Nephron progenitor cell (in vitro differentiated cells): ENCODE results near the gene VPS37D.
"Not testable (repeated sequence)": the region's sequence is repeated elsewhere in the genome, so short reads cannot be mapped to it uniquely, and the experiment has no call there.

Experiments used
- DNase-seq: peaks from one replicate; pipeline ENCODE4 v3.0.0; 2021
- H3K27ac Mint-ChIP-seq: 2 replicates; pipeline ENCODE4 v1.8.0; 2021; ENCODE audit warnings: mild to moderate bottlenecking, moderate library complexity, mixed read lengths
- H3K27me3 Mint-ChIP-seq: 2 replicates; pipeline ENCODE4 v1.8.0; 2021; ENCODE audit warnings: mild to moderate bottlenecking, low read depth, mixed read lengths; ENCODE audit not compliant: poor library complexity
- H3K36me3 Mint-ChIP-seq: 2 replicates; pipeline ENCODE4 v1.8.0; 2021; ENCODE audit warnings: low read depth, mixed read lengths
- H3K4me1 Mint-ChIP-seq: 2 replicates; pipeline ENCODE4 v1.8.0; 2021; ENCODE audit warnings: mixed read lengths
- H3K4me3 Mint-ChIP-seq: 2 replicates; pipeline ENCODE4 v1.8.0; 2021; ENCODE audit warnings: mild to moderate bottlenecking, moderate library complexity, mixed read lengths
- H3K9me3 Mint-ChIP-seq: 2 replicates; pipeline ENCODE4 v1.8.0; 2021; ENCODE audit warnings: mild to moderate bottlenecking, moderate library complexity, mixed read lengths
- TF ChIP-seq, protein P1 (sequence below): fragments of 200-600 bp; sonication (generic); IDR thresholded peaks from 2 replicates; pipeline ENCODE4 v1.5.0; 2021; ENCODE audit warnings: antibody characterized with exemption

VPS37D gene

DNA sequence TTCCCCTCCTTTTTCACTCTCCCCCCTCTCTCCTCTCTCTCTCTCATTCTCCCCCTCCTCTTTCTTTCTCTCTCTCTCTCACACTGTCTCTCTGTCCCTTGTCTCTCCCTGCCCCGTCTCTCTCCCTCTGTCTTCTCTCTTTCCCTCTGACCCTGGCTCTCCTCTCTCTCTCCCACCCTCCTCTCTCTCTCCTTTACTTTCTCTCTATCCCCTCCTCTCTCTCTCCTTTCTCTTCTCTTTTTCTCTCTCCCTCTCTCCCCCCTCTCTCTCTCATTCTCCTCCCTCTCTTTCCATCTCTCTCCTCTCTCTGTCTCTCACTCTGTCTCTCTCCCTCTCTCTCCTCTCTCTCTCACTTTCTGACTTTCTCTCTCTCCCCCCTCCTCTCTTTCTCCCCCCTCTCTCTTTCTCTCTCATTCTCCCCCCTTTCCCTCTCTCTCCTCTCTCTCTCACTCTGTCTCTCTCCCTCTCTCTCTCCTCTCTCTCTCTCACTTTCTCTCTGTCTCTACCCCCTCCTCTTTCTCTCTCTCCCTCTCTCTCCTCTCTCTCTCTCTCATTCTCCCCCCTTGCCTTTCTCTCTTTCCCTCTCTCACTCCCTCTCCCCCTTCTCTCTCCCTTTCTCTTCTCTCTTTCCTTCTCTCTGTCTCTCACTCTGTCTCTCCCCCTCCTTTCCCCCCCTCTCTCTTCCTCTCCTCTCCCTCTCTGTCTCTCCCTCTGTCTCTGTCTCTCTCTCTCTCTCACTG, 18.9 kb upstream of the VPS37D start:
- TF ChIP-seq, protein P1, sequence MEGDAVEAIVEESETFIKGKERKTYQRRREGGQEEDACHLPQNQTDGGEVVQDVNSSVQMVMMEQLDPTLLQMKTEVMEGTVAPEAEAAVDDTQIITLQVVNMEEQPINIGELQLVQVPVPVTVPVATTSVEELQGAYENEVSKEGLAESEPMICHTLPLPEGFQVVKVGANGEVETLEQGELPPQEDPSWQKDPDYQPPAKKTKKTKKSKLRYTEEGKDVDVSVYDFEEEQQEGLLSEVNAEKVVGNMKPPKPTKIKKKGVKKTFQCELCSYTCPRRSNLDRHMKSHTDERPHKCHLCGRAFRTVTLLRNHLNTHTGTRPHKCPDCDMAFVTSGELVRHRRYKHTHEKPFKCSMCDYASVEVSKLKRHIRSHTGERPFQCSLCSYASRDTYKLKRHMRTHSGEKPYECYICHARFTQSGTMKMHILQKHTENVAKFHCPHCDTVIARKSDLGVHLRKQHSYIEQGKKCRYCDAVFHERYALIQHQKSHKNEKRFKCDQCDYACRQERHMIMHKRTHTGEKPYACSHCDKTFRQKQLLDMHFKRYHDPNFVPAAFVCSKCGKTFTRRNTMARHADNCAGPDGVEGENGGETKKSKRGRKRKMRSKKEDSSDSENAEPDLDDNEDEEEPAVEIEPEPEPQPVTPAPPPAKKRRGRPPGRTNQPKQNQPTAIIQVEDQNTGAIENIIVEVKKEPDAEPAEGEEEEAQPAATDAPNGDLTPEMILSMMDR, result no peak
- Mint-ChIP-seq H3K4me3 (peak overlapping the region; percentile 78), H3K9me3 (no peaks in the 10 kb centered on the region), H3K36me3 (no peaks in the 10 kb centered on the region), H3K4me1 (peaks cover 17% of the 10 kb centered on the region), H3K27me3 (peaks cover 91% of the 10 kb centered on the region), H3K27ac (no peak overlapping the region)
- DNase-seq, result no peak

DNA sequence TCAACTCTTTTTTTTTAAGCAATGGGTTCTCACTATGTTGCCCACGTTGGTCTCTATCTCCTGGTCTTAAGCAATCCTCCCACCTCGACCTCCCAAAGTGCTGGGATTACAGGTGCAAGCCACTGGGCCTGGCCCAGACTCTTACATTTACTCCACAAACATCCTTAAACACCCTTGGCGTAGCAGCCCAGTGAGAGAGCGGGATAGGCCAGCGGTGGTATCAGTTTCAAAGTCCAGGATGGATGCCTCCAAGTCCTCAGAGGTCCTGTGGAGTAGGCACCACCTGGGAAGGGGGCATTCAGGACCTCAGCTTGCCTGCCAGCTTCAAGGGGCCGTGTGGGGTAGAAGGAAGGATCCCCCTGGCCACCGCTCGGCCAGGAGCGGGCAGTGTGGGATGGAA, 18.1 kb upstream of the VPS37D start:
- Mint-ChIP-seq H3K27ac (no peak overlapping the region), H3K4me3 (peak overlapping the region; percentile 50), H3K9me3 (peaks cover 3% of the 10 kb centered on the region), H3K27me3 (peaks cover 87% of the 10 kb centered on the region), H3K4me1 (peaks cover 17% of the 10 kb centered on the region), H3K36me3 (no peaks in the 10 kb centered on the region)
- TF ChIP-seq, protein P1, result no peak
- no peak for DNase-seq

DNA sequence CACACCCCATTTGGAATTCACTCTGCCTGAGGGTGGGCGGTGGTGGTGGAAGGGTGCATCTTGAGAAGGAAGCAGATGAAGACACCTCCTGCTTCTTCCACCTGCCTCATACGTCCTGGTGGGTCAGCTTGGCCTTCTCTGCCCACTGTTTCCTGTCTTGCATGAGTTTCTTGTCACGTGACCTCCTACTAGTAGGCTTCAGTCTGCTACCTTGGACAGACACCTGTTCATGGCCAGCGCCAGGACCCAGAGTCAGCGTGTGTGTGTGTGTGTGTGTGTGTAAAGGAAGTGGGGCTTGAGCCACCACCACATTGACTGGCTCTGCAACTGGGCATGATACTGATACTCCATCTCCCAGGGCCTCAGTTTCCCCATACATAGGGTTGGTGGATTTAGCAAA, 17.1 kb upstream of the VPS37D start:
- H3K27me3 Mint-ChIP-seq, result peaks cover 83% of the 10 kb centered on the region
- no peaks in the 10 kb centered on the region for H3K36me3 Mint-ChIP-seq
- TF ChIP-seq, protein P1, result no peak
- DNase-seq, result no peak
- no peak overlapping the region for H3K4me3 Mint-ChIP-seq
- H3K27ac Mint-ChIP-seq, result no peak overlapping the region
- H3K4me1 Mint-ChIP-seq, result peaks cover 17% of the 10 kb centered on the region
- peaks cover 8% of the 10 kb centered on the region for H3K9me3 Mint-ChIP-seq

DNA sequence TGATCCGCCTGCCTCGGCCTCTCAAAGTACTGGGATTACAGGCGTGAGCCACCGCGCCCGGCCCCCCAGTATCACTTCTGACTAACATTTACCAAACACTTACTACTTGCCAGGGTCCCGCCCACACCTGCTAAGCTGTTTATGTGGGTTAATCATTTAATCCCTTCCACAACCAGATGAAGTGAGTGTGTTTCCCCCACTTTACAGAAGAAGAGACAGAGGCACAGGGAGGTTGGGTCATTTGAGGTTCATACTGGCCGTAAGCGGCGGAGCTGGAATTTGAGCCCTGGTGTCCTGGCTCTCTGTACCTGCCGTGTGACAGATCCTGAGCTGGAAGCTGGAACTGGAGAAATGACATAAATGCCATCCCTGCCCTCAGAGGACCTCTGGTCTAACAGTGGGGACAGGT, 15.1 kb upstream of the VPS37D start:
- H3K4me3 Mint-ChIP-seq, result no peak overlapping the region
- peaks cover 63% of the 10 kb centered on the region for H3K27me3 Mint-ChIP-seq
- H3K27ac Mint-ChIP-seq, result no peak overlapping the region
- peaks cover 10% of the 10 kb centered on the region for H3K9me3 Mint-ChIP-seq
- peaks cover 14% of the 10 kb centered on the region for H3K4me1 Mint-ChIP-seq
- H3K36me3 Mint-ChIP-seq, result no peaks in the 10 kb centered on the region
- TF ChIP-seq, protein P1, result no peak
- DNase-seq, result no peak

DNA sequence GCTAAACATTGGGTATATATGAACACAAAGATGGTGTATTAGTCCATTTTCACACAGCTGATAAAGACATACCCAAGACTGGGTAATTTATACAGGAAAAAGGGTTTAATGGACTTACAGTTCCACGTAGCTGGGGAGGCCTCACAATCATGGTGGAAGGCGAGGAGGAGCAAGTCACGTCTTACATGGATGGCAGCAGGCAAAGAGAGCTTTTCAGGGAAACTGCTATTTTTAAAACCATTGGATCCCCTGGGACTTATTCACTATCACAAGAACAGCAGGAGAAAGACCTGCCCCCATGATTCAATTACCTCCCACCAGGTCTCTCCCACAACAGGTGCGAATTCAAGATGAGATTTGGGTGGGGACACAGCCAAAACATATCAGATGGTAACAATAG, 12.3 kb upstream of the VPS37D start:
- H3K4me3 Mint-ChIP-seq, H3K9me3 Mint-ChIP-seq, H3K27ac Mint-ChIP-seq, DNase-seq, H3K36me3 Mint-ChIP-seq, H3K4me1 Mint-ChIP-seq: not testable (repeated sequence)
- H3K27me3 Mint-ChIP-seq, result peaks cover 45% of the 10 kb centered on the region

DNA sequence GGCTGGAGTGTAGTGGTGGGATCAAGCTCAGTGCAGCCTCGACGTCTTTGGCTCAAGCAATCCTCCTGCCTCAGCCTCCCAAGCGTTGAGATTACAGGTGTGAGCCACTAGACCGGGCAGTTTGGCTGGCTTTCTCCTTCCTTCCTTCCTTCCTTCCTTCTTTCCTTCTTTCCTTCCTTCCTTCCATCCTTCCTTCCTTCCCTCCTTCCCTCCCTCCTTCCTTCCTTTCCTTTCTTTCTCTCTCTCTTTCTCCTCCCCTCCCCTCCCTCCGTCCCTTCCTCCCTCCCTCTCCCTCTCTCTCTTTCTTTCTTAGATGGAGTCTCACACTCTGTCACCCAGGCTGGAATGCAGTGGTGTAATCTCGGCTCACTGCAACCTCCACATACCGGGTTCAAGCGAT, 7.6 kb upstream of the VPS37D start:
- Mint-ChIP-seq H3K4me1 (peaks cover 9% of the 10 kb centered on the region), H3K36me3 (no peaks in the 10 kb centered on the region), H3K9me3 (peaks cover 26% of the 10 kb centered on the region), H3K27ac (no peak overlapping the region), H3K27me3 (peaks cover 35% of the 10 kb centered on the region), H3K4me3 (no peak overlapping the region)
- TF ChIP-seq, protein P1, result no peak
- no peak for DNase-seq

DNA sequence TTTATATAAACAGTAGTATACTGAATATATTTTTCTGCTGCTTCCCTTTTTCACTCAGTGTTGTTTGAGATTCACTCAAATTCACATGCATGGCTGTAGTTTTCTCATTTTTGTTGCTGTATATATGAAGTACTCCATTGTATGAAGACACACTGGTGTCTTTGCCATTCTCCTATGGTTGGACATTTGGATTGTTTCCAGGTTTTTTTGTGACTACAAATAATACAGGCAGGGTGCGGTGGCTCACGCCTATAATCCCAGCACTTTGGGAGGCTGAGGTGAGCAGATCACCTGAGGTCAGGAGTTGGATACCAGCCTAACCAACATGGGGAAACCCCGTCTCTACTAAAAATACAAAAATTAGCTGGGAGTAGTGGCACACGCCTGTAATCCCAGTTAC, 7.0 kb upstream of the VPS37D start:
- H3K27ac Mint-ChIP-seq, DNase-seq, H3K4me3 Mint-ChIP-seq, H3K36me3 Mint-ChIP-seq: not testable (repeated sequence)
- H3K9me3 Mint-ChIP-seq, result peaks cover 21% of the 10 kb centered on the region
- H3K4me1 Mint-ChIP-seq, result peaks cover 15% of the 10 kb centered on the region
- H3K27me3 Mint-ChIP-seq, result peaks cover 34% of the 10 kb centered on the region
